Measurements from ENCODE around the gene TMEM121. TPM values are rescaled to one million over a fixed set of nuclear protein-coding genes. Genes with fewer than 3 reads are reported as not detected.

TMEM121 gene
- total and polyA plus RNA-seq, 10 of the 15 experiments (the other 5 are each of a cell fraction or from before 2014, with no cell fraction given) = 0.04 to 4.9 (median 1.2) TPM; not detected in 2

- ChIA-PET RAD21 (ENCODE audit: unreplicated experiment) (no interaction called here), CTCF (interaction anchor here (1.4 kb wide), 1 partner anchor 9 kb away, joined by 4 read pairs; no protein-coding TSS in a partner anchor), SMC1A (ENCODE audit: uncharacterized antibody, unreplicated experiment) (interaction anchor here (0.6 kb wide), 1 partner anchor 146 kb away, joined by 3 read pairs; no protein-coding TSS in a partner anchor), POLR2A (interaction anchor here (0.6 to 0.7 kb wide), 2 partner anchors 55 to 315 kb away, joined by 5 to 7 read pairs; no protein-coding TSS in a partner anchor)
- in situ Hi-C loops (cut with MboI) = loop anchor here (5.0 kb wide), 1 partner anchor 63 kb away; no protein-coding TSS in a partner anchor
- Histone ChIP-seq H3K9me3 (replicated peaks; ENCODE audit: control insufficient read depth, insufficient read depth, low read length) (no peaks in the 10 kb centered on the region; the same call in 2 of the 3 replicates), H3K27ac (ENCODE audit: control insufficient read depth, insufficient read depth) (no peak overlapping the region), H3K4me3 (no peak overlapping the region), H3K27me3 (replicated peaks in 1 of 2; ENCODE audit: control insufficient read depth in 2 of 2, insufficient read depth in 2 of 2, low read length in 1 of 2) (peaks cover 0 to 3% of the 10 kb centered on the region in 2 experiments; a peak in 1 of 4 replicates), H3K36me3 (ENCODE audit: control insufficient read depth in 2 of 2, insufficient read depth in 2 of 2, low read length in 1 of 2) (no peaks in the 10 kb centered on the region), H3K9ac (ENCODE audit: control insufficient read depth, insufficient read depth, low read length) (no peak overlapping the region), H3K79me2 (ENCODE audit: control insufficient read depth, insufficient read depth, low read length) (no peaks in the 10 kb centered on the region), H2AFZ (ENCODE audit: control insufficient read depth, low read depth, low read length) (no peak overlapping the region), H4K20me1 (ENCODE audit: control insufficient read depth, insufficient read depth) (no peaks in the 10 kb centered on the region), H3K4me1 (ENCODE audit: control insufficient read depth, insufficient read depth, low read length) (no peaks in the 10 kb centered on the region), H3K4me2 (ENCODE audit: control insufficient read depth, insufficient read depth) (no peak overlapping the region)
- TF ChIP-seq PAX5 (IDR thresholded peaks at IDR 0.05; ENCODE audit: borderline replicate concordance, low read depth, low read length) = no peak
- no peak for TF ChIP-seq NR2C1 (IDR thresholded peaks at IDR 0.05)
- TF ChIP-seq NFXL1 (IDR thresholded peaks at IDR 0.05; ENCODE audit: borderline replicate concordance) = no peak
- no peak for TF ChIP-seq MLLT1 (IDR thresholded peaks at IDR 0.05)
- DNase-seq (ENCODE audit: low read depth, low spot score) = no peak
- no TSS peak for BruUV-seq (replicated peaks)
- intact Hi-C loops (cut with micrococcal nuclease; ENCODE audit: unreplicated experiment) = no loop called here
- FAIRE-seq = no peak
- no peak for ATAC-seq
- WGBS (ENCODE audit: insufficient coverage, insufficient replicate concordance, low lambda C conversion rate, missing lambda C conversion rate) = 51% methylated on average over 14 of the region's 14 CpGs
These were observed 6.3 kb upstream of the TMEM121 start for GRCh38 chr14:105519946-105520698.

Data from GM12878 (cell line).